GM19240 (cell line): ENCODE measurements around the gene TCF7L1.
"Not testable (repeated sequence)": the region's sequence is repeated elsewhere in the genome, so short reads cannot be mapped to it uniquely, and the experiment has no call there.

Source experiments
- DNase-seq: peaks from one replicate; pipeline ENCODE4 v3.0.0; 2011; ENCODE audit warnings: low spot score; ENCODE audit not compliant: insufficient read length

Gene TCF7L1

DNA sequence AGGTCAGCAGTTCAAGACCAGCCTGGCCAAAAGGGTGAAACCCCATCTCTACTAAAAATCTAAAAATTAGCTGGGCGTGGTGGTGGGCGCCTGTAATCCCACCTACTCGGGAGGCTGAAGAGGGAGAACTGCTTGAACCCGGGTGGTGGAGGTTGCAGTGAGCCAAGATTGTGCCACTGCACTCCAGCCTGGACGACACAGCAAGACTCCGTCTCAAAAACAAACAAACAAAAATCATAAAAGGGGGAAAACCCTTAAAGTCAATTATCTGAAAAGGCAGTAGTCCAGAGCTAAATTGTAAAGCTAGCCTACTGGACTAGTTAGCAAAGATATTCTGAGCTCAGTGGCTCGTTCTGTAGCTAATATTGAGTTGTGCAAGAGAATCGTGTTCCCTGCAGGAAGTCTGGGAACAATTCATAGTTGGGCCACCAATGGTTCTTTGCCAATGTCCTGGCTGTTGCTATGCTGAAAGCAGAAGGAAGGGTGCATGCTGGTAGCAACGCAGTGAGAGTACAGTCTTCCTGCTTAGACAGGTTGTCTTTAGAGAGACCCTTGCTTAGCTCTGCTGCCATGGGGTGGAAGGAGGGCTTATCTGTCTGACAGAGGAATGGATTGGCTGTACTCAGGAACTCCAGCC is 190.3 kb downstream of the TCF7L1 start:
- no peak for DNase-seq

DNA sequence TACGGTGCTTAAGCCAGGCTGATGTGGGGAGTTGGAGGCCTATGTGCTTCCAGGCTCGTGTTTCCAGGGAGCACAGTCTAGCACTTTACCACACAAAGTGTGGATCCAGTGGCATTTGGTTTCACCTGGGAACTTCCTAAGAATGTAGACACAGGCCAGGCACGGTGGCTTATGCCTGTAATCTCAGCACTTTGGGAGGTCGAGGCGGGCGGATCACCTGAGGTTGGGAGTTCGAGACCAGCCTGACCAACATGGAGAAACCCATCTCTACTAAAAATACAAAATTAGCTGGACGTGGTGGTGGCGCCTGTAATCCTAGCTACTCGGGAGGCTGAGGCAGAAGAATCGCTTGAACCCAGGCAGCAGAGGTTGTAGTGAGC is 190.8 kb downstream of the TCF7L1 start:
- not testable (repeated sequence) for DNase-seq

DNA sequence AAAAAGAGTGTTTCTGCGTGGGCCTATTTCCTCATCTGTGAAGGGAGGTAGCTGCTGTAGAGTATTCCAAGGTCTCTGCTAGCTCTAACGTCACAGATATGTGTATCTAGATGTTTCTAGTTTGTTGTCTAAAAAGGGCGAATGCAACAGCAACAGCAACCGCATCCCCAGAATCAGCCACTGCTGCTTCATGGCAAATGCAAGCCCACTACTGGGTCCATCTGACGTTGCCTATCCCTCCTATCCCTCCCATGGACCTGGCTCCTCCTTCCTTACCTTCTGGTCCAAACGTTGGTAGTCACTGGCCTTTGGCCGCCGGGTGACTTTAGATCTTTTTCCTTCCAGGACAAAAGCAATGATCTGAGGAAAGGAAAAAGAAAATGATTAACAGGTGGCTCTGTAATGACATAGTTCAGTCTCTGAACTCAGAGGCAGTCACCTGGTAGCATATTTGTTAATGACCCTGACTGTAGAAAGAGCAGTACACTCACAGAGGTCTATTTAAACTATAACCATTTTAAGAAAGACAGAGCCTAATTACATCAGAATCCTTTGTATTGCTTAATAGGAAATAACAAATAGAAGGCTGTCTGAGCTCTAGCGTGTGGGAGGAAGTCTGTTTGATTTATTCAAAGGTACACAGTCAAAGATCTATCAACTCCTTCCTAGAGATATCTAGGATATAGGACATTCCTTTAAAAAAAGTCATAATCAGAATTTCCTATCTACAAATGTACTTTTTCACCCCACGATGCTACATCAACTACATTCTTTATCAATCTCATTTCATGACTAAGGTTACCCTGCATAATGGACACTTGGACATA is 191.7 kb downstream of the TCF7L1 start:
- DNase-seq = no peak

DNA sequence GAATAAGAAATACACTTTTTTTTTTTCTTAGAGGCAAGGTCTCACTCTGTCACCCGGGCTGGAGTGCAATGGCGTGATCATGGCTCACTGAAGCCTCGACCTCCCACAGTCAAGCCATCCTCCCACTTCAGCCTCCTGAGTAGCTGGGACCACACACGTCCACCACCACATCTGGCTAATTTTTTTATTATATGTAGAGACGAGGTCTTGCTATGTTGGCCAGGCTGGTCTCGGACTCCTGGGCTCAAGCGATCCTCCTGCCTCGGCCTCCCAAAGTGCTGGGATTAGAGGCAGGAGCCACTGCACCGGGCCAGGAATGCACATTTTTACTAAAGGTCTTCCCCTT is 192.2 kb downstream of the TCF7L1 start:
- DNase-seq = no peak

DNA sequence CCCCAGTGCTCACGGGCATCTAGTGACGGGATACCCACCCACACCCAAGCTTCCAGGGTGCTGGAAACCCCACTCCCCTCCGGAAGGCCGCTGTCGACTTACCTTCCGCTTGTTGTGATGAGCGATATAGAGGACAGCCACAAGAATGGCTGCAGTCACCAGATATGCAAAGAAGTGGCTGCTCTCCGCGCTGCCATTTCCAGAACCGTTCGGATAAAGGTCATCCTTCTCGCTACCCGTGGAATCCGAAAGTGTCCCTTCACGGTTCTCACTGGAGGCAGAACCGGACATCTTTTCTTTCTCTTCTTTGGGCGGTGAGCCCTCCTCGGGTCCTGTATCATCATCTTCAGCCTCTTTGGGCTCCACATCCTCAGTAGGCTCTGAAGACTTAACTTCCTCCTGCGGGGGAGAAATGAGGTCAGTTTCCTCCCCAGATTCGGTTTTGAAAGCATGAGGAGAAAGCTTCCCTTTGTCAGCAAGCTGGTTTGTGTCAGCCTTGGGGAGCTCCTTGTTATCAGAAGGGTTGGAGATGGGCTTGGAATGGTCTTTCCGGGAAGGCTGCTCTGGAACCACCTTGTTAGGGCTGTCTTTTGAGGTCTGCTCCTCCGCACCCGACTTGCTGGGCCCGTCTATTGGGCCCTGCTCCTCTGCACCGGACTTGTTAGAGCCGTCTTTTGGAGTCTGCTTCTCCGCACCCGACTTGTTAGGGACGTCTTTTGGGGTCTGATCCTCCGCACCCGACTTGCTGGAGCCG is 193.4 kb downstream of the TCF7L1 start:
- DNase-seq = peak; percentile 46

DNA sequence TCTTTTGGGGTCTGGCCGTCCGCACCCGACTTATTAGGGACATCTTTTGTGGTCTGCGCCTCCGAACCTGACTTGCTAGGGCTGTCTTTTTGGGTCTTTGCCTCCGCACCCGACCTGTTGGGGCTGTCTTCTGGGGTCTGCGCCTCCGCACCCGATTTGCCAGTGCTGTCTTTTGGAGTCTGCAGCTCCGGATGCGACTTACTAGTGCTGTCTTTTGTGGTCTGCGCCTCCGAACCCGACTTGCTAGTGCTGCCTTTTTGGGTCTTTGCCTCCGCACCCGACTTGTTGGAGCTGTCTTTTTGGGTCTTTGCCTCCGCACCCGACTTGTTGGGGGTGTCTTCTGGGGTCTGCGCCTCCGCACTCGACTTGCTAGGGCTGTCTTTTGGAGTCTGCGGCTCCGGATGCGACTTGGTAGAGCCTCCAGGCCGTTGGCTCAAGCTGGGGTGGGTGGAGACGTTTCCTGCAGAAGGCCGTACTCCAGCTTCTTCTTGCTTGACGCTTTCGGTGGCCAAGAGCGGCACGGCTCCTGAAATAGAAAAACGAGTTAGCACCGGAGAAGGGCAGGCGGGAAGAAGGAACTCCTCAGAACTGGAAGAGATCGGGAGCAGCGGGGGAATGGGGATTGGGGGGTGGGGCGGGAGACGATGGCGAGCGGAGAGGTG is 194.1 kb downstream of the TCF7L1 start:
- peak; percentile 30 for DNase-seq

DNA sequence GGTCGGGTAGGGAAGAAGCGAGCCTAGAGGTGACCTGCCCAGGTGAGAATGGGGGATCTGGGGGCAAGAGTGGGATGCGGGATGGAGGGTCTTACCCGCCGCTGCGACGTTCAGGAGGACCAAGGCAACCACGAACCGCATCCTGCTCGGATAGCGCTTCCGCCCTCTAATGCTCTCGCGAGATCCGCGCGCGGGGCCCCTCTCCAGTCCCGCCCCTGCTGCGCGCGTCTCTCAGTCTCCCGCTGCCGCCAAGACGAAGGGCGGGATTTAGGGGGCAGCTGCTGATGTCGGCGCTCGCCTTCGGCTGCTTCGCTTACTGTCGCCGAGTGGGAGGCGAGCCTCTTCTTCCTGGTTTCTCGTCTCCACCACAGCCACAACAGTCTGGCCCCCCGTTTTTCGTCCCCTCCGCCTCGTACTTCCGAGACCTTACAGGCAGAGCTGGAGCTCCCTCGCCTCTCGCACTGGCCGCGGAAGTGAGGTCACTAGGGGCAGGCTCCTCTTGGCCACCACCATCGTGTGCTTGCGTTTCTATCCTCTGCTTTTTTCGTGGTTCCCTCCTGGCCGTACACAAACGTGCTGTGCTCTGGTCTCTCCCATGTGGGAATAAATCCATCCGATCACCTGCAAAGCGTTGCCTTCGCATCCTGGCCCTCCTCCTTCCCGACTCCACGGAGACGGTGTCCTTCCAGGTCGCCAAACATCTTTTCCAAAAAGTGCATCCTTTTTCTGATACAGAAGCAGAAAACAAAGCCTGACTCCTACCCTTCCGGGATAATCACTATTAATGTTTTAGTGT is 194.8 kb downstream of the TCF7L1 start, which contains the start of gene TGOLN2:
Gene TGOLN2, minus strand, starts transcription at position 168 of the 796 bp plus-strand sequence. Its CDS starts 27 bp downstream, at position 141.
- DNase-seq = peak; percentile 93

DNA sequence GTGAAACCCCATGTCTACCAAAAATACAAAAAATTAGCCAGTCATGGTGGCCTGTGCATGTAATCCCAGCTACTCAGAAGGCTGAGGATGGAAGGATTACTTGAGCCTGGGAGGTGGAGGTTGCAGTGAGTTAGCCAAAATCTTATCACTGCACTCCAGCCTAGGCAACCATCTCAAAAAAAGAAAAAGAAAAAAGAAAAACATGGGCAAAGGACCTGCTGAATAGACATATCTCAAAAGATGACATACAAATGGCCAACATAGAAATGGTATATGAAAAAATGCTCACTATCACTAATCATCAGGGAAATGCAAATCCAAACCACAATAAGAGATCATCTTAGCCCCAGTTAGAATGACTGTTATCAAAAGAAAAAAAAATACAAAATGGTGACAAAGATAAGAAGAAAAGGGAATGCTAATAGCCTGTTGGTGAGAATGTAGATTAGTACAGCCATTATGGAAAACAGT is 196.0 kb downstream of the TCF7L1 start:
- DNase-seq = no peak

DNA sequence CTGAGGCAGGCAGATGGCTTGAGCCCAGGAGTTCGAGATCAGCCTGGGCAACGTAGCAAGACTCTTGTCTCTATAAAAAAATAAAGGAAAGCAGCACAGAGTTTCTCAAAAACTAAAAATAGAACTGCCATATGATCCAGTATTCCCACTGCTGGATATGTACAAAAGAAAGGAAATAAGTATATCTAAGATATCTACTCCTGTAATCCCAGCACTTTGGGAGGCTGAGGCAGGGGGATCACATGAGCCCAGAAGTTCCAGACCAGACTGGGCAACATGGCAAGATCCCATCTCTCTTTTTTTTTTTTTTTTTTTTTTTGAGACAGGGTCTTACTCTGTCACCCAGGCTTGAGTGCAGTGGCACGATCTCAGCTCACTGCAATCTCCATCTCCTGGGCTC is 196.5 kb downstream of the TCF7L1 start:
- DNase-seq = not testable (repeated sequence)

DNA sequence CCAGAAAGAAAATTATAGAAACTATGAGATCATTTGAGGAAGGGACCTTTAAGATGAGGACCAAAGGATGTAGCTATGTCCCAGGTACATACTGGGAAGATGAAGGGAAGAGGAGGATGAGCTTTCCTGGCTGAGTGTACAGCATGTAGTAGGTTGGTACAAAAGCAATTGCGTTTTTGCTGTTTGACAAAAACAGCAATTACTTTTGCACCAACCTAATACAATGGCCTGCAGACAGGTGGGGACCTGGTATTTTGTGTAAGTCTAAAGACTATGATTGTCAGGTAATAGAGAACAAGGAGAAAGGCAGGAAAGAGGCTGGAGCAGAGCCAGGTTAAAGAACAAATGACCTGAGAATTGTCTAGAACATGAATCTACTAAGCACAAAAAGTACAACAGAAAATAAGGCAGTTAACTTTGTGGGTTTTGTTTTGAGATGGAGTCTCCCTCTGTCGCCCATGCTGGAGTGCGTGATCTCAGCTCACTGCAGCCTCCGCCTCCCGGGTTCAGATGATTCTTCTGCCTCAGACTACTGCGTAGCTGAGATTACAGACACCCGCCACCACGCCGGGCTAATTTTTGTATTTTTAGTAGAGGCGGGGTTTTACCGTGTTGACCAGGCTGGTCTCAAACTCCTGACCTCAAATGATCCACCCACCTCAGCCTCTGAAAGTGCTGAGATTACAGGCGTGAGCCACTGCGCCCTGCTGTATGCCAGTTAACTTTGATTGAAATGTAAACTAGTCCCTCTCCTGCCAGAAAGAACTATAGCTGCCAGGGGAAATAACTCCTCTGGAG is 197.8 kb downstream of the TCF7L1 start:
- DNase-seq = no peak

DNA sequence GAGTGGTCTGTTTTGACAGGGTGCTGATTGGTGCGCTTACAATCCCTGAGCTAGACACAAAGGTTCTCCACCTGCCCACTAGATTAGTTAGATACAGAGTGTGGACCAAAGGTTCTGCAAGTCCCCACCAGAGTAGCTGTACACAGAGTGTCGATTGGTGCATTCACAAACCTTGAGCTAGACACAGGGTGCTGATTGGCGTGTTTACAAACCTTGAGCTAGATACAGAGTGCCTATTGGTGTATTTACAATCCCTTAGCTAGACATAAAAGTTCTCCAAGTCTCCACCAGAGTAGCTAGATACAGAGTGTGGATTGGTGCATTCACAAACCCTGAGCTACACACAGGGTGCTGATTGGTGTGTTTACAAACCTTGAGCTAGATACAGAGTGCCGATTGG is 200.7 kb downstream of the TCF7L1 start:
- not testable (repeated sequence) for DNase-seq

DNA sequence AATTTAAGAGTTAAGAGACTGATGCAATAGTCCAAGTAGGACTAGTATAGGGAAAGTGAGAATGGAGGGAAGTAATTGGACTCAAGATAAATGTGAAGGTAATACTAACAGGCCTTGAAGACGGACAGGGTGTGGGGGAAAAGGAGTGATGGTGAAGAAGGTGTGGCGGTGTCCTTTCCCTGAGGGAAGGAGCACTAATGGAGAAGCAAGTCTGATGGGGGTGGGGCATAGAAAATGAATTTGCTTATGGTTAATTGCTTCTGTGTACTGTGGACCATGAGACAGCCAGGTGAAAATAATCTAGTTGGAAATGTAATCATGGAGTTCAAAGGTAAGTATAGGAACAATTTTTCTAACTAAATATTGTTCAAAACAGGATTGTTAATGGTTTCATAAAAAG is 201.7 kb downstream of the TCF7L1 start:
- DNase-seq = no peak

DNA sequence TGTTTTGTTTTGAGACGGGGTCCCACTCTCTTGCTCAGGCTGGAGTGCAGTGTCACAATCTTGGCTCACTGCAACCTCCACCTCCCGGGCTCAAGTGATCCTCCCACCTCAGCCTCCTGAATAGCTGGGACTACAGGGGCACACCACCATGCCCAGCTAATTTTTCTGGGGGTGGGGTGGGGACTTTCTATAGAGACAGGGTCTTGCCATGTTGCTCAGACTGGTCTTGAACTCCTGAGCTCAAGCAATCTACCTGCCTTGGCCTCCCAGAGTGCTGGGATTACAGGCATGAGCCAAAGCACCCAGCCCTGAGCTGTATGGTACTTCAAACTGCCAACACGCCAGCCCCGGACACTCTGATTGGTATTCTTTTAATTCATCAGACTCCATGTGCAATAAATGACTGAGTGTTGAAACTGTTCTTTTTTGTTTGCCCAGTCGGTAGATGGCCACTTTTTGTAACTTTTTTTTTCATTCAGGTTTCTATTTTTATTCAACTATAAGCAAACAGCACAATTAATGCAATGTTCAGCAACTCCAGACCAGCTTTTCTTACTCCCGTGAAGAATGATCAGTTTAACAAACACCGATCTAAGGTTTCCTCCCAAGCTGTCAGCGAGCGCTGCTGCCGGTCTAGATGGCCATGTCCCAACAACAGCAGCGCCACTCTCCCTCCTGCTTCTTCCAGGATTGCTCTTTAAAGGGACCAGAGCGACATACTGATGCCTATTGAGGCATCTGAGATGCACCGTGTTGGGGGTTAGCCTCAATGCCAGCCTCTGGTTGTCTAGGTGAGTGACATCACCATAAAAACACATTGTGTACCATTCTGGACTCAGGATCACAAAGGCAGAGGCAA is 207.1 kb downstream of the TCF7L1 start:
- no peak for DNase-seq

DNA sequence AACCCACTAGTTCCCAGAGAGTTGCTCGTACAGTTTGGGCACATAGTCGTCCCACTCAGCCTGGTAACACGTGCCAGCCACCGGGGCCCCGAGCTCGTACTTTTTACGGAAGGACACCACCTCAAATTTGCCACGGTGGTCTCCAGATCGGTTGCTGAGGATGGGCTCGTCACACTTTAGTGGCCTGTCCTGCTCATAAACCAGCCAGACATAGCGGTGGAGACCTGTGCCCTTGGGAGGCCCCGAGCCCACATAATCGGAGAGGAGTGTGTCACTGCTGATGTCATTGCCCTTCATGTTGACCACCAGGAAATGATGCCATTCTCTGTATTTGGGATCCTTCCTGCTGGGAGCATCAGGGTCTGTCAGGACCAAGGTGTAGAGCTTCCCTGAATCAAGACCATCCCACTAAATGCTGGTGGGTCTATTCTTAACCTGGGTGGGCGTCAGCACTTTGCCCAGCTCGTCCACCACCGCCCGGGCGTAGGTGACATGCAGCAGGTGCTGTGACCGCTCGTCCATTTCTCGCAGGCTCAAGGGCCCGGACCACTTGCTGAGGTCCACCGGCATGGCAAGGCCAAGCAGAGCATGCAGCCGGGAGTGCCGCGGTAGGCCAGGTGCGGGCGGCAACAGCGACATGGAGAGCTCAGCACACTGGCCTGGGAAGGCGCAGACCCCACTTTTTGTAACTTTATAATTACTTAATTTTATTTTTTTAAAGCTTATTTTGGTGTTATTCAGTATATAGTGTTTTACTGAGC is 208.3 kb downstream of the TCF7L1 start:
- no peak for DNase-seq

DNA sequence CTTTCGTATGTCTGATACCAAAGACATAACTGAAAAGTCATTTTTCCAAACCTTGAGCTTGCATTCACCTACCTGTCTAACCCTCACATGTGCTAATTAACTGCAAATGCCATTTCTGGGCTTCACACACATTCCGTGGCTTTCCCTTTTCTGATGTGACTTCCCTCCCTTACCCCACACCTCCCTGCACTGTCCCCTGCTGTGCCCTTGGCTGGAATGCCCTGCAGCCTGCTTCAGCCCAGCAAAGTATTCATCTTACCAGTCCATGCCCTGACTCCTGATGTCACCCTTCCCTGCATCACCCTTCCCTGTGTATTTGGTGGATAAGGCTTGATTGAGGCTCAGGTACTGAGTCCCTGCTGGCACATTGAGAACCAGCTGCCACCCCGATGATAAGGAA is 209.0 kb downstream of the TCF7L1 start:
- DNase-seq = no peak

DNA sequence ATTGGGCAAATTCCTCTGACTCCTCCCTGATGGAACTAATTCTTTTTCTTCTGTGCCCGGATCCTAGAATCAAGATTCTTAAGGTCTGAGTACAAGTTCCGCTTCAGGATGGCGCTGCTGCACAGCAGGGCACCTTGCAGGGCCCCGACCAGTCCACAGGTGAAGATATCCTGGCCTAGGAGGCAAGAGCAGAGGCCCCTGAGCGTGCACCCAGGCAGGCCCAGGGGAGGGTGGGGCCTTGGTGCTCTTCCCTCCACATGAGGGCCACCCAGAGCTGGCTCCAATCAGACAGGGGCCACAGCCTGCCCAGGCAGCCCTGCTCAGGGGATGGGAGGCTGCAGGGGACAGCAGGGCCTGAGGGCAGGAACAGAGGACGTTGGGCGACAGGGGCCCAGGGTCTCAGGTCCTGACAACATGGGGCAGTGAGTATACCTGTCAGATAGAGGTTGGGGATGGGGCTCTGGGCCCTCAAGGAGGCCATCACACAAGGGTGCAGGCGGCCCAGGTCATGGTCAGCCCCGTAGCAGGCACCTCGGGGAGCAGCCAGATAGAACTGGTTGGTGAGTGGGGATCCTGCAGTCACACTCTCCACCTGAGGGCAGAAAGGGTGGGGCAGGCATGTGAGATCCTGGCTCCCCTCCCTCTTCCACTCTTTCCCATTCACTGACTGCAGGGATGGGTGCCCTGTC is 210.2 kb downstream of the TCF7L1 start:
- DNase-seq = not testable (repeated sequence)

DNA sequence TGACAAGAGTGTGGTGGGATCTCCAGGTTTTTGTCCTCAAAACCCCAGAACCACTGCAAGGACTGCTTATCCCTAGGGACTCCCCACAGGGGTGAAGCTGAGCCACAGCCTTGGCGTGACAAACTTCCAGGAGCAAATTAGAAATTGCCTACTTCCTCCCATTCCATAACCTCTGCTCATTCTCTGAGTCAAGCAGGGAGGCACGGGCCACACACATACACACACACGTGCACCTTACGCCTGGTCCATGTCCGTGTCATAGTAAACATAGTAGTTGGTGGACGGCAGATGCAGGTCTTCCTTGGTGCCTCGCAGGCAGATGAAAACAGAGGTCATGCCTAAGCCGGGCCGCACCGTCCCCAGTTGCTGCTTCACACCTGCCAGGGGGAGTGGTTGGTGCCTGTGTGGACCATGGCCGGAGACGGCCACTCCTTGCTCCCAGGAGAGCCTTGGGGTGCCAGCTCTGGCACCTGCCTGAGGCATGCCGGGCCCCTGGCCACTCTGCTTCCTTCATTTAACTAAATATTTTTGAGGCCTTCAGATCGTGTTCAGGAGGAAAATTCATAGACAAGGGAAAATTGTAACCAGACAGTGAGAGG is 211.3 kb downstream of the TCF7L1 start:
- no peak for DNase-seq
